BLaER1 (cell line): ENCODE results near the gene G6PC2.
A peak's percentile ranks its signal among the peaks of the same experiment; 100 is the strongest.
"Not testable (repeated sequence)": the region's sequence is repeated elsewhere in the genome, so short reads cannot be mapped to it uniquely, and the experiment has no call there.

Experiments
- H3K27ac ChIP-seq: shearing (Covaris generic); formaldehyde crosslinking; 2 replicates; pipeline ENCODE4 v1.8.1; 2022
- H3K27me3 ChIP-seq: shearing (Covaris generic); formaldehyde crosslinking; 2 replicates; pipeline ENCODE4 v1.8.1; 2022
- H3K36me3 ChIP-seq: shearing (Covaris generic); formaldehyde crosslinking; 2 replicates; pipeline ENCODE4 v1.8.1; 2022
- H3K4me1 ChIP-seq: shearing (Covaris generic); formaldehyde crosslinking; 2 replicates; pipeline ENCODE4 v1.8.1; 2022
- H3K4me2 ChIP-seq: shearing (Covaris generic); formaldehyde crosslinking; 2 replicates; pipeline ENCODE4 v1.8.1; 2022
- H3K4me3 ChIP-seq: shearing (Covaris generic); formaldehyde crosslinking; 2 replicates; pipeline ENCODE4 v1.8.1; 2022
- H3K9ac ChIP-seq: shearing (Covaris generic); formaldehyde crosslinking; 2 replicates; pipeline ENCODE4 v1.8.1; 2022
- H3K9me3 ChIP-seq: shearing (Covaris generic); formaldehyde crosslinking; 2 replicates; pipeline ENCODE4 v1.8.1; 2022
- H4K20me1 ChIP-seq: shearing (Covaris generic); formaldehyde crosslinking; 2 replicates; pipeline ENCODE4 v1.8.1; 2022
- Cebpa-rat ChIP-seq: shearing (Covaris generic); IDR thresholded peaks from 2 replicates; pipeline ENCODE4 v1.8.1; 2022

Gene G6PC2

GRCh38 chr2:168920504-168921157 lies 19.5 kb downstream of the G6PC2 start:
- H3K36me3 ChIP-seq: no peaks in the 10 kb centered on the region
- H3K4me1 ChIP-seq: no peaks in the 10 kb centered on the region
- H3K4me3 ChIP-seq: no peak overlapping the region
- peaks cover 3% of the 10 kb centered on the region; the same call in 1 of the 2 replicates for H3K9me3 ChIP-seq
- H4K20me1 ChIP-seq: no peaks in the 10 kb centered on the region
- H3K27ac ChIP-seq: no peak overlapping the region
- no peak overlapping the region for H3K4me2 ChIP-seq
- TF ChIP-seq Cebpa-rat: no peak
- H3K27me3 ChIP-seq: no peaks in the 10 kb centered on the region
- H3K9ac ChIP-seq: no peak overlapping the region

GRCh38 chr2:168926621-168927386 lies 25.7 kb downstream of the G6PC2 start:
- Histone ChIP-seq H3K36me3 (no peaks in the 10 kb centered on the region), H3K9me3 (no peaks in the 10 kb centered on the region), H4K20me1 (no peaks in the 10 kb centered on the region), H3K4me3 (no peak overlapping the region), H3K27me3 (no peaks in the 10 kb centered on the region), H3K4me2 (no peak overlapping the region), H3K4me1 (peaks cover 21% of the 10 kb centered on the region), H3K9ac (no peak overlapping the region), H3K27ac (no peak overlapping the region)
- TF ChIP-seq Cebpa-rat: no peak

- Histone ChIP-seq H3K27ac (no peak overlapping the region), H3K36me3 (no peaks in the 10 kb centered on the region), H3K4me3 (no peak overlapping the region), H3K4me2 (no peak overlapping the region), H3K9ac (no peak overlapping the region), H3K27me3 (no peaks in the 10 kb centered on the region), H4K20me1 (no peaks in the 10 kb centered on the region), H3K4me1 (peaks cover 21% of the 10 kb centered on the region), H3K9me3 (peaks cover 4% of the 10 kb centered on the region; the same call in 1 of the 2 replicates)
- no peak for TF ChIP-seq Cebpa-rat
These were observed 27.2 kb downstream of the G6PC2 start for GRCh38 chr2:168928113-168928831.

- H4K20me1 ChIP-seq: no peaks in the 10 kb centered on the region
- H3K36me3 ChIP-seq: no peaks in the 10 kb centered on the region
- peaks cover 21% of the 10 kb centered on the region for H3K4me1 ChIP-seq
- no peak overlapping the region for H3K27ac ChIP-seq
- peaks cover 4% of the 10 kb centered on the region; the same call in 1 of the 2 replicates for H3K9me3 ChIP-seq
- no peak overlapping the region for H3K9ac ChIP-seq
- H3K27me3 ChIP-seq: no peaks in the 10 kb centered on the region
- H3K4me2 ChIP-seq: peak overlapping the region; percentile 56; the same call in 1 of the 2 replicates
- no peak for TF ChIP-seq Cebpa-rat
- H3K4me3 ChIP-seq: no peak overlapping the region
These were observed 27.9 kb downstream of the G6PC2 start for GRCh38 chr2:168929031-168929430.

GRCh38 chr2:168930242-168930641 lies 29.2 kb downstream of the G6PC2 start:
- Histone ChIP-seq H3K9me3 (peaks cover 4% of the 10 kb centered on the region; the same call in 1 of the 2 replicates), H3K4me3 (no peak overlapping the region), H3K27ac (no peak overlapping the region), H3K27me3 (no peaks in the 10 kb centered on the region), H4K20me1 (no peaks in the 10 kb centered on the region), H3K36me3 (no peaks in the 10 kb centered on the region), H3K9ac (no peak overlapping the region), H3K4me1 (peaks cover 21% of the 10 kb centered on the region), H3K4me2 (peak overlapping the region; percentile 56)
- no peak for TF ChIP-seq Cebpa-rat

- not testable (repeated sequence) for H4K20me1 ChIP-seq, H3K4me3 ChIP-seq, H3K4me2 ChIP-seq, H3K36me3 ChIP-seq, H3K27me3 ChIP-seq, H3K9ac ChIP-seq, H3K27ac ChIP-seq, H3K9me3 ChIP-seq
- peaks cover 21% of the 10 kb centered on the region for H3K4me1 ChIP-seq
These were observed 31.1 kb downstream of the G6PC2 start for GRCh38 chr2:168932174-168932573.

- Histone ChIP-seq H3K4me2 (no peak overlapping the region), H3K9me3 (peaks cover 4% of the 10 kb centered on the region; the same call in 1 of the 2 replicates), H3K27ac (no peak overlapping the region), H4K20me1 (no peaks in the 10 kb centered on the region), H3K27me3 (no peaks in the 10 kb centered on the region), H3K36me3 (no peaks in the 10 kb centered on the region), H3K4me3 (no peak overlapping the region), H3K4me1 (peaks cover 9% of the 10 kb centered on the region), H3K9ac (no peak overlapping the region)
- TF ChIP-seq Cebpa-rat: no peak
These were observed 33.7 kb downstream of the G6PC2 start for GRCh38 chr2:168934826-168935225.

- no peak overlapping the region for H3K4me3 ChIP-seq
- peaks cover 4% of the 10 kb centered on the region; the same call in 1 of the 2 replicates for H3K9me3 ChIP-seq
- no peaks in the 10 kb centered on the region for H3K27me3 ChIP-seq
- H3K9ac ChIP-seq: no peak overlapping the region
- H3K4me1 ChIP-seq: no peaks in the 10 kb centered on the region
- no peak for TF ChIP-seq Cebpa-rat
- no peaks in the 10 kb centered on the region for H3K36me3 ChIP-seq
- H4K20me1 ChIP-seq: no peaks in the 10 kb centered on the region
- H3K4me2 ChIP-seq: no peak overlapping the region
- no peak overlapping the region for H3K27ac ChIP-seq
These were observed 34.9 kb downstream of the G6PC2 start for GRCh38 chr2:168935810-168936581.

- Histone ChIP-seq H3K36me3 (no peaks in the 10 kb centered on the region), H4K20me1 (no peaks in the 10 kb centered on the region), H3K9me3 (no peaks in the 10 kb centered on the region), H3K4me2 (no peak overlapping the region), H3K27ac (no peak overlapping the region), H3K4me1 (no peaks in the 10 kb centered on the region), H3K4me3 (no peak overlapping the region), H3K27me3 (no peaks in the 10 kb centered on the region), H3K9ac (no peak overlapping the region)
- TF ChIP-seq Cebpa-rat: no peak
These were observed 38.0 kb downstream of the G6PC2 start for GRCh38 chr2:168939061-168939460.
